K562 (cell line): ENCODE data around the gene BTD. TPM values are rescaled to one million over a fixed set of nuclear protein-coding genes. Genes with fewer than 3 reads are reported as not detected.
A peak's percentile ranks its signal among the peaks of the same experiment; 100 is the strongest.

ENCODE experiments used
- ATAC-seq: fragments of 200-7000 bp; cut with Tn5 transposase; 3 replicates; pipeline ENCODE4 v1.9.1; 2020; ENCODE audit warnings: moderate library complexity
- BruUV-seq: library from RNA; stranded (reverse); fragments of 400-500 nt; replicated peaks from 2 replicates; lab custom pipeline; 2021; lab: Mats Ljungman, UMichigan
- CTCF ChIA-PET: fragments of 300-600 bp; formaldehyde crosslinking; extraction: SDS; loops from one replicate; lab custom pipeline; 2021; ENCODE audit warnings: low intra/inter-chr PET ratio; lab: Yijun Ruan, JAX
- POLR2A ChIA-PET: fragments of 300-600, 350-650 bp; sonication (Branson Sonifier 250); formaldehyde crosslinking; extraction: SDS; loops from one replicate; lab custom pipeline; 2021; ENCODE audit warnings: antibody characterized with exemption, inconsistent platforms; lab: Yijun Ruan, JAX
- DNase-seq, 4 experiments: peaks; one replicate each; pipeline versions ENCODE4 v3.0.0 to v3.0.0-alpha.2; 2011 to 2018; ENCODE audit warnings: low spot score in 3 of 4, mixed read lengths in 3 of 4; ENCODE audit errors: extremely low read depth in 1 of 4
- FAIRE-seq: peaks from 2 replicates; lab custom pipeline; 2011; peaks lifted over from hg19 to GRCh38; lab: Jason Lieb, UNC
- H2AFZ ChIP-seq: 2 replicates; pipeline ENCODE4 v1.6.0; 2011; ENCODE audit warnings: low read depth, low read length, control low read depth, inconsistent platforms
- H3K27ac ChIP-seq: fragments of 200-600 bp; 3 replicates; pipeline ENCODE4 v1.8.0; 2011; ENCODE audit warnings: low read depth, mild to moderate bottlenecking, control low read depth, inconsistent platforms, low read length, moderate library complexity, mixed read lengths; ENCODE audit errors: extremely low read depth
- H3K27me3 ChIP-seq, 2 experiments: fragments of 300-600 bp in 1 of 2; 2 replicates in 1 of 2; 3 replicates in 1 of 2; pipeline versions ENCODE4 v1.6.0 to v1.8.0; 2011; ENCODE audit warnings: inconsistent platforms in 2 of 2, low read length in 2 of 2, mild to moderate bottlenecking in 1 of 2, mixed read lengths in 1 of 2, moderate library complexity in 1 of 2; ENCODE audit not compliant: control insufficient read depth in 2 of 2, insufficient read depth in 2 of 2
- H3K36me3 ChIP-seq: fragments of 300-600 bp; 3 replicates; pipeline ENCODE4 v1.8.0; 2011; ENCODE audit warnings: mild to moderate bottlenecking, low read length, inconsistent platforms; ENCODE audit not compliant: control insufficient read depth, insufficient read depth
- H3K4me1 ChIP-seq, 2 experiments: fragments of 200-600 bp in 1 of 2; replicated peaks in 1 of 2; 2 replicates in 1 of 2; 3 replicates in 1 of 2; pipeline versions ENCODE4 v1.5.1 to v1.8.0; 2011; ENCODE audit warnings: inconsistent platforms in 2 of 2, low read length in 2 of 2, mild to moderate bottlenecking in 1 of 2, mixed read lengths in 1 of 2, moderate library complexity in 1 of 2; ENCODE audit not compliant: control insufficient read depth in 2 of 2, insufficient read depth in 2 of 2
- H3K4me2 ChIP-seq: 2 replicates; pipeline ENCODE4 v1.6.1; 2011; ENCODE audit warnings: low read length, control low read depth, inconsistent platforms, mixed read lengths; ENCODE audit not compliant: insufficient read depth
- H3K4me3 ChIP-seq: fragments of 200-600 bp; sonication (generic), shearing (Covaris generic); 2 replicates; pipeline ENCODE4 v1.5.1; 2016; ENCODE audit warnings: control low read depth, inconsistent platforms
- H3K79me2 ChIP-seq: fragments of 200-600 bp; 3 replicates; pipeline ENCODE4 v1.8.0; 2011; ENCODE audit warnings: low read length, inconsistent platforms; ENCODE audit not compliant: control insufficient read depth, insufficient read depth
- H3K9ac ChIP-seq, 2 experiments: 2 replicates each; pipeline versions ENCODE4 v1.6.0 to v1.6.1; 2011; ENCODE audit warnings: low read depth in 2 of 2, low read length in 2 of 2, control low read depth in 1 of 2, inconsistent platforms in 1 of 2, mild to moderate bottlenecking in 1 of 2, mixed read lengths in 1 of 2; ENCODE audit not compliant: insufficient read depth in 1 of 2
- H3K9me1 ChIP-seq: one replicate; pipeline ENCODE4 v1.6.0; 2011; ENCODE audit warnings: inconsistent platforms, mild to moderate bottlenecking, low read length, moderate library complexity; ENCODE audit not compliant: control insufficient read depth, insufficient read depth
- H3K9me3 ChIP-seq: replicated peaks from 2 replicates; pipeline ENCODE4 v1.5.1; 2011; ENCODE audit warnings: low read depth, low read length, inconsistent platforms; ENCODE audit not compliant: control insufficient read depth, insufficient read depth
- H4K20me1 ChIP-seq: replicated peaks from 2 replicates; pipeline ENCODE4 v1.6.1; 2011; ENCODE audit warnings: low read length, inconsistent platforms, mixed read lengths; ENCODE audit not compliant: control insufficient read depth, insufficient read depth
- BRCA1 ChIP-seq, 2 experiments: fragments of 450-650 bp in 1 of 2; sonication (generic) in 1 of 2; formaldehyde crosslinking in 1 of 2; IDR thresholded peaks; 2 replicates each; pipeline versions ENCODE4 v1.5.0 to v1.6.1; 2017 to 2020; ENCODE audit warnings: mild to moderate bottlenecking in 1 of 2, missing genetic modification reagents in 1 of 2
- BRF1 ChIP-seq: IDR thresholded peaks from 3 replicates; pipeline ENCODE4 v1.6.1; 2011; ENCODE audit warnings: borderline replicate concordance, mild to moderate bottlenecking; ENCODE audit not compliant: insufficient read length; ENCODE audit errors: extremely low read depth
- FOSL1 ChIP-seq: fragments of 200-800 bp; sonication (Bioruptor generic); conservative IDR thresholded peaks from 2 replicates; pipeline ENCODE4 v1.6.1; 2016; ENCODE audit warnings: missing genetic modification characterization, missing compliant biosample characterization
- FOXM1 ChIP-seq, 2 experiments: fragments of 450-650 bp in 1 of 2; sonication (generic) in 1 of 2; formaldehyde crosslinking in 1 of 2; IDR thresholded peaks; 2 replicates each; pipeline versions ENCODE4 v1.6.1 to v1.9.0; 2017 to 2022; ENCODE audit warnings: low read depth in 2 of 2, mild to moderate bottlenecking in 2 of 2, missing genetic modification reagents in 1 of 2, moderate library complexity in 1 of 2
- SRSF3 ChIP-seq: fragments of 200-400 bp; formaldehyde crosslinking; IDR thresholded peaks from 2 replicates; pipeline ENCODE4 v1.6.1; 2016; ENCODE audit warnings: mild to moderate bottlenecking, low read length, moderate library complexity; ENCODE audit not compliant: insufficient read depth
- ZZZ3 ChIP-seq: fragments of 450-650 bp; IDR thresholded peaks from 2 replicates; pipeline ENCODE4 v1.6.1; 2016; ENCODE audit warnings: antibody characterized with exemption, mild to moderate bottlenecking, moderate library complexity
- WGBS: fragments of 100-300 bp; shearing (Covaris generic); methylation state at CpG from one replicate; pipeline ENCODE4 v1.1.6; 2016; ENCODE audit warnings: low coverage, mixed read lengths; ENCODE audit not compliant: insufficient coverage; ENCODE audit errors: missing lambda C conversion rate; 5-methylcytosine and 5-hydroxymethylcytosine counted together
- in situ Hi-C: fragments of 300-500 bp; cut with MboI; formaldehyde crosslinking; loops from 4 replicates; pipeline ENCODE4 v1.15.0; 2018; ENCODE audit warnings: inconsistent platforms, mixed read lengths
- intact Hi-C: fragments of 100-400 bp; cut with micrococcal nuclease; formaldehyde crosslinking; loops from 2 replicates; pipeline ENCODE4 v1.14.2; 2022
- polyA plus RNA-seq, 8 experiments: library from polyadenylated mRNA; depleted of rRNA in 4 of 8; stranded (reverse) in 5 of 8; unstranded in 3 of 8; fragments of >200 nt; fragmentation: Nextera tagmentation in 2 of 8; fragmentation: Illumina TruSeq in 1 of 8; extraction: Ambion mirVana in 2 of 8; extraction: Trizol in 1 of 8; gene quantifications; 2 replicates each; pipeline versions ENCODE4 v1.2.1 to v1.2.3, GENCODE V29; 2011 to 2014; ENCODE audit warnings: inconsistent platforms in 1 of 8, missing spikeins in 1 of 8
- total RNA-seq, 7 experiments: library from RNA; depleted of rRNA in 6 of 7; stranded (reverse); fragments of >200 nt in 6 of 7; fragmentation: Illumina TruSeq in 2 of 7; extraction: Trizol in 2 of 7; gene quantifications; 2 replicates each; pipeline versions ENCODE4 v1.2.1 to v1.2.3, GENCODE V29; 2011 to 2021; ENCODE audit warnings: low replicate concordance in 1 of 7
- TF ChIP-seq, protein P1 (sequence below), 2 experiments: fragments of 450-650 bp in 1 of 2; sonication (generic) in 1 of 2; formaldehyde crosslinking in 1 of 2; IDR thresholded peaks in 1 of 2; conservative IDR thresholded peaks in 1 of 2; 2 replicates each; pipeline versions ENCODE4 v1.6.1 to v1.8.1; 2016 to 2023; ENCODE audit warnings: mild to moderate bottlenecking in 2 of 2, moderate library complexity in 2 of 2, inconsistent platforms in 1 of 2, missing genetic modification reagents in 1 of 2
- TF ChIP-seq, protein P2 (sequence below): sonication (generic); formaldehyde crosslinking; IDR thresholded peaks from 2 replicates; pipeline ENCODE4 v1.8.1; 2023; ENCODE audit warnings: missing genetic modification reagents, mild to moderate bottlenecking, borderline replicate concordance
- TF ChIP-seq, protein P3 (sequence below): sonication (generic); formaldehyde crosslinking; IDR thresholded peaks from 2 replicates; pipeline ENCODE4 v1.9.0; 2022; ENCODE audit warnings: mild to moderate bottlenecking, missing genetic modification reagents
- TF ChIP-seq, protein P4 (sequence below), 2 experiments: fragments of 450-650 bp in 1 of 2; sonication (generic) in 1 of 2; formaldehyde crosslinking; conservative IDR thresholded peaks; 2 replicates each; pipeline versions ENCODE4 v1.4.0 to v1.8.1; 2020 to 2022; ENCODE audit warnings: mild to moderate bottlenecking in 1 of 2, missing genetic modification reagents in 1 of 2

The BTD gene
- total and polyA plus RNA-seq, 9 of the 15 experiments (the other 6 are each of a cell fraction or from before 2014, with no cell fraction given) = 6.6 to 26.2 (median 10.6) TPM

DNA sequence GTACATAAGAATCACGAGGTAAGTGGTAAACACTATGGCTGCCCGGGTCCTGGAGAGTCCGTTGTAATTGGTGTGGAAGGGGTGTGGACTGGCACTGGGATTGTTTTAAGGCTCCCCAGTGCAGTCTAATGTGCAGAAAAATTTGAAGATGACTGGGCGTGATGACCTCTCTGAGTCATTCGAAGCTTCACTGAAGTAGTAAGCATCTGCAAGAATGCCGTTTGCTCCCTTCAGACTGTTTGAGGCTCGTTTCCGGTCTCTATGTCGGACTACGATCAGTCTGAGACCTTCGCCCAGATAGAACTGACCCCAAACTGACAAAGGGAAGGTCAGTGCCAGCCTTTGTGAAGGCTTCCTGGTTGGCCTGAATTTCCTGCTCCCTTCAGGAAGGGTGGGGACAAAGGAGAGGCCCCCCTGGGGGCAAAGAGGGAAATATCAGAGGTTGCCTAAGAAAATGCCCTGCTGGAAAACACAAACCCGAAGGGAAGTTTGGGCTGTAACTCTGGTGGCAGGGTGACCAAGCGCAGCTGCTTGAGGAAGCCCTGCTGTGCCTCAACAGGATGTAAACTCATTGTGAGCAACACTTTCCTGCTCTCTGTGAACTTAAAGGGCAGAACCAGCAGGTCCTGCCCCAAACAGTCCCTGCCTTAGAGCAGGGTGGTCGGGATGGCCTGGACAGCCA, 34.6 kb downstream of the BTD start:
- DNase-seq (no peak), ATAC-seq (peak; percentile 45), FAIRE-seq (no peak)
- no peaks in the 10 kb centered on the region for H3K36me3 ChIP-seq
- no peak overlapping the region for H3K4me2 ChIP-seq
- intact Hi-C loops = loop anchor here (10.0 kb wide), 3 partner anchors 339 to 909 kb away; partner anchors contain the start of gene CAPN7
- H3K9me3 ChIP-seq = no peaks in the 10 kb centered on the region
- TF ChIP-seq, protein P1, sequence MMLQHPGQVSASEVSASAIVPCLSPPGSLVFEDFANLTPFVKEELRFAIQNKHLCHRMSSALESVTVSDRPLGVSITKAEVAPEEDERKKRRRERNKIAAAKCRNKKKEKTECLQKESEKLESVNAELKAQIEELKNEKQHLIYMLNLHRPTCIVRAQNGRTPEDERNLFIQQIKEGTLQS (IDR thresholded peaks at IDR 0.05) = 0 out of 2 replicates have a peak, but pooled peaks have one; percentile 22
- TF ChIP-seq, protein P1 (CRISPR knock-in tag; conservative IDR thresholded peaks at IDR 0.05) = no peak
- no peak for TF ChIP-seq BRCA1 (IDR thresholded peaks at IDR 0.05)
- TF ChIP-seq BRCA1 (CRISPR knock-in tag; IDR thresholded peaks at IDR 0.05) = no peak
- TF ChIP-seq FOSL1 (tag) = 0 out of 2 replicates have a peak, but pooled peaks have one; percentile 16
- TF ChIP-seq SRSF3 = no peak
- TF ChIP-seq, protein P2, sequence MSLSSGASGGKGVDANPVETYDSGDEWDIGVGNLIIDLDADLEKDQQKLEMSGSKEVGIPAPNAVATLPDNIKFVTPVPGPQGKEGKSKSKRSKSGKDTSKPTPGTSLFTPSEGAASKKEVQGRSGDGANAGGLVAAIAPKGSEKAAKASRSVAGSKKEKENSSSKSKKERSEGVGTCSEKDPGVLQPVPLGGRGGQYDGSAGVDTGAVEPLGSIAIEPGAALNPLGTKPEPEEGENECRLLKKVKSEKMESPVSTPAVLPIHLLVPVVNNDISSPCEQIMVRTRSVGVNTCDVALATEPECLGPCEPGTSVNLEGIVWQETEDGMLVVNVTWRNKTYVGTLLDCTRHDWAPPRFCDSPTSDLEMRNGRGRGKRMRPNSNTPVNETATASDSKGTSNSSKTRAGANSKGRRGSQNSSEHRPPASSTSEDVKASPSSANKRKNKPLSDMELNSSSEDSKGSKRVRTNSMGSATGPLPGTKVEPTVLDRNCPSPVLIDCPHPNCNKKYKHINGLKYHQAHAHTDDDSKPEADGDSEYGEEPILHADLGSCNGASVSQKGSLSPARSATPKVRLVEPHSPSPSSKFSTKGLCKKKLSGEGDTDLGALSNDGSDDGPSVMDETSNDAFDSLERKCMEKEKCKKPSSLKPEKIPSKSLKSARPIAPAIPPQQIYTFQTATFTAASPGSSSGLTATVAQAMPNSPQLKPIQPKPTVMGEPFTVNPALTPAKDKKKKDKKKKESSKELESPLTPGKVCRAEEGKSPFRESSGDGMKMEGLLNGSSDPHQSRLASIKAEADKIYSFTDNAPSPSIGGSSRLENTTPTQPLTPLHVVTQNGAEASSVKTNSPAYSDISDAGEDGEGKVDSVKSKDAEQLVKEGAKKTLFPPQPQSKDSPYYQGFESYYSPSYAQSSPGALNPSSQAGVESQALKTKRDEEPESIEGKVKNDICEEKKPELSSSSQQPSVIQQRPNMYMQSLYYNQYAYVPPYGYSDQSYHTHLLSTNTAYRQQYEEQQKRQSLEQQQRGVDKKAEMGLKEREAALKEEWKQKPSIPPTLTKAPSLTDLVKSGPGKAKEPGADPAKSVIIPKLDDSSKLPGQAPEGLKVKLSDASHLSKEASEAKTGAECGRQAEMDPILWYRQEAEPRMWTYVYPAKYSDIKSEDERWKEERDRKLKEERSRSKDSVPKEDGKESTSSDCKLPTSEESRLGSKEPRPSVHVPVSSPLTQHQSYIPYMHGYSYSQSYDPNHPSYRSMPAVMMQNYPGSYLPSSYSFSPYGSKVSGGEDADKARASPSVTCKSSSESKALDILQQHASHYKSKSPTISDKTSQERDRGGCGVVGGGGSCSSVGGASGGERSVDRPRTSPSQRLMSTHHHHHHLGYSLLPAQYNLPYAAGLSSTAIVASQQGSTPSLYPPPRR = no peak
- TF ChIP-seq, protein P3, sequence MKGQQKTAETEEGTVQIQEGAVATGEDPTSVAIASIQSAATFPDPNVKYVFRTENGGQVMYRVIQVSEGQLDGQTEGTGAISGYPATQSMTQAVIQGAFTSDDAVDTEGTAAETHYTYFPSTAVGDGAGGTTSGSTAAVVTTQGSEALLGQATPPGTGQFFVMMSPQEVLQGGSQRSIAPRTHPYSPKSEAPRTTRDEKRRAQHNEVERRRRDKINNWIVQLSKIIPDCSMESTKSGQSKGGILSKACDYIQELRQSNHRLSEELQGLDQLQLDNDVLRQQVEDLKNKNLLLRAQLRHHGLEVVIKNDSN (CRISPR knock-in tag) = no peak
- no peak for TF ChIP-seq BRF1
- TF ChIP-seq, protein P4, sequence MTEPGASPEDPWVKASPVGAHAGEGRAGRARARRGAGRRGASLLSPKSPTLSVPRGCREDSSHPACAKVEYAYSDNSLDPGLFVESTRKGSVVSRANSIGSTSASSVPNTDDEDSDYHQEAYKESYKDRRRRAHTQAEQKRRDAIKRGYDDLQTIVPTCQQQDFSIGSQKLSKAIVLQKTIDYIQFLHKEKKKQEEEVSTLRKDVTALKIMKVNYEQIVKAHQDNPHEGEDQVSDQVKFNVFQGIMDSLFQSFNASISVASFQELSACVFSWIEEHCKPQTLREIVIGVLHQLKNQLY (CRISPR knock-in tag; conservative IDR thresholded peaks at IDR 0.05) = no peak
- TF ChIP-seq FOXM1 (IDR thresholded peaks at IDR 0.05; ENCODE audit: low read depth) = no peak
- TF ChIP-seq FOXM1 (CRISPR knock-in tag; IDR thresholded peaks at IDR 0.05; ENCODE audit: low read depth) = no peak
- no peak for TF ChIP-seq ZZZ3
- H3K9me1 ChIP-seq = no peaks in the 10 kb centered on the region
- in situ Hi-C loops = loop anchor here (25.0 kb wide), 1 partner anchor 901 kb away; no protein-coding TSS in a partner anchor
- BruUV-seq = no TSS peak
- H3K4me3 ChIP-seq = no peak overlapping the region
- no peaks in the 10 kb centered on the region for H3K79me2 ChIP-seq
- H4K20me1 ChIP-seq = no peaks in the 10 kb centered on the region
- no peak overlapping the region for H3K27ac ChIP-seq
- ChIA-PET POLR2A (interaction anchor here (1.2 to 1.4 kb wide), 2 partner anchors 10 to 13 kb away, joined by 5 to 7 read pairs; no protein-coding TSS in a partner anchor), CTCF (no interaction called here)
- 34% methylated on average over 14 of the region's 14 CpGs for WGBS
- H3K27me3 ChIP-seq = peaks cover 0 to 15% of the 10 kb centered on the region in 2 experiments; a peak in 2 of 5 replicates
- H3K4me1 ChIP-seq = no peaks in the 10 kb centered on the region
- no peak overlapping the region for H3K9ac ChIP-seq
- H2AFZ ChIP-seq = peak overlapping the region; percentile 33; the same call in 1 of the 2 replicates
